DLD1 (cell line): Measurements from ENCODE around the gene PTRH1.

Experiments used
- in situ Hi-C: cut with HindIII; loops from 2 replicates; pipeline ENCODE4 v1.10.0; 2017; ENCODE audit warnings: low sequenced_read_pairs

Gene PTRH1

GRCh38 chr9:127698985-127699670 lies 16.3 kb downstream of the PTRH1 start:
- in situ Hi-C loops = no loop called here

GRCh38 chr9:127698386-127698785 lies 17.1 kb downstream of the PTRH1 start:
- in situ Hi-C loops = no loop called here

DNA sequence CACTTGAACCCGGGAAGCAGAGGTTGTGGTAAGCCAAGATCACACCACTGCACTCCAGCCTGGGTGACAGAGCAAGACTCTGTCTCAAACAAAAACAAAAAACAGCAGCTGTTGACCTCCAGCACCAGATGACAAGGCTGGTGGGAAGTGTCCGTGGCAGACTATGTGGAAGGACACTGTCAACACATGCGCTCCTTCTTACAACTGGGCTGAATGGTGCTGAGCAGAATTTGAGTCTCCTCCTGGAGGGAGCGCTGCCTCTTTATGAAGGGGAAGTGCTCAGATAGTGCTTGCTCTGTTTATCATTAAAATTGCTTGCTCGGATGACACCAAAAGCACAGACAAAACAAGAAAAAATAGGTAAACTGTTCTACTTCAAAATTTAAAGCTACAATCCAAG lies 17.9 kb downstream of the PTRH1 start:
- in situ Hi-C loops = no loop called here

DNA sequence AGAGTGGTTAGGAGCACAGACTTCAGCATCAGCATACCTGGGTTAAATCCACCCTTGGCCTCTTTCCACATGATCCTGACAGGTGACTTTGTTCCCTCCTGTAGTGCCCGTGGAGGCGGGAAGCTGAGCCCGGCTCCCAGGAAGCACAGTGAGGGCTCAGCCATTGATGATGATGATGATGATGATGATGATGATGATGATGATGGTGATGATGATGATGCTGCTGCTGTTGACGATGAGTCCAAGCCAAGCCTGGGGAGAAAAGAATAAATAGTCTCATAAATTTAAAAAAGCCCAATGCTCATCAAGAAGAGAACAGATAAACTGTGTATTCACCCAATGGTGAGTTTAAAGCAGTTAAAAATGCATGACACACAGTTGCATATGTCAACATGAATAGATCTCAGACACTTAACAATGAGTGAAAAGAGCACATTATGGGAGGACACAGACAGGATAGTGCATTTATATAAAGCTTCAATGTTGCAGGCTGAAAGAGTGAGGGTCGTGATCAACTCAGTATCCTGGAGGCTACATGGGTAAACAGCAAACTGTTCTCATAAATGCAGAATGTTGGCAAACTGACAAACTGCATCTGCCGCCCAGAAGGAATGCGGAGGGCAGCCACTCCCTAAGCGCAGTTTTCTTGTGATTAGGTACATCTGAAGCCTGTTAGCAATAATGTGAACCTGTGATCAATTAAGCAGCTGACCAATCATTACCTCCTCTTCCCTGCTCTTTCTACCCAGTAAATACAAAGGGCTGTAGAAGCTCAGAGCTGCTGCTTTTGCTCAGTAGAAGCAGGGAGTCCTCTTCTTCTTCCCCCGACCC lies 20.4 kb downstream of the PTRH1 start:
- in situ Hi-C loops = no loop called here

DNA sequence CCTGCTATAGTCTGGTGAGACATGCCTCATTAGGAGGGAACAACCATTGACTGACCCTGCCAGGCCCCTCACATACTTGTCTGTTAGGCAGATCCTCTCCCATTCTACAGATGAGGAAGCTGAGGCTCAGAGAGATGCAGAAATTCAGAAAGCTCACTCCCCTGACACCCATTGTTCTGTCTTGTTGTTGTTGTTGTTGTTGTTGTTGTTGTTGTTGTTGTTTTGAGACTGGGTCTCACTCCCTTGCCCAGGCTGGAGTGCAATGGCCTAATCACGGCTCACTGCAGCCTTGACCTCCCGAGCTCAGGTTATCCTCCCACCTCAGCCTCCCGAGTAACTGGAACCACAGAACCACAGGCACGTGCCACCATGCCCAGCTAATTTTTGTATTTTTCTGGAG lies 21.8 kb downstream of the PTRH1 start:
- in situ Hi-C loops = no loop called here

GRCh38 chr9:127693143-127693542 lies 22.3 kb downstream of the PTRH1 start:
- in situ Hi-C loops = no loop called here

DNA sequence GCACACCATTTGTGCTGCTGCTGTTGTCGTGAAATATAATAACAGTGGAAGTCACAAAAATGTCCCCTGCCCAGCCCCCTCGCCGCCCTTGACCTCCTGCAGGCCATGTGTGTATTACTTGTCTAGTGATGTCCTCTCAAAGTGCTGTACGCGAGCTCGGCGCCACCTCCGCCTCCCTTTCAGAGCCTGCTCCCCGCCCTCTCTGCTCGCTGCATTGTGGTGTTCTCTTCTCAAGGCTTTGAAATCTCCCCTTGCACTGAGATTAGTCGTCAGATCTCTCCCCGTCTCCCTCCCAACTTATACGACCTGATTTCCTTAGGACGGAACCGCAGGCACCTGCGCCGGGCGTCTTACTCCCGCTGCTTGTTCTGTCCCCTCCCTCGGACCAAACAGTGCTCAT lies 23.4 kb downstream of the PTRH1 start:
- in situ Hi-C loops = no loop called here

DNA sequence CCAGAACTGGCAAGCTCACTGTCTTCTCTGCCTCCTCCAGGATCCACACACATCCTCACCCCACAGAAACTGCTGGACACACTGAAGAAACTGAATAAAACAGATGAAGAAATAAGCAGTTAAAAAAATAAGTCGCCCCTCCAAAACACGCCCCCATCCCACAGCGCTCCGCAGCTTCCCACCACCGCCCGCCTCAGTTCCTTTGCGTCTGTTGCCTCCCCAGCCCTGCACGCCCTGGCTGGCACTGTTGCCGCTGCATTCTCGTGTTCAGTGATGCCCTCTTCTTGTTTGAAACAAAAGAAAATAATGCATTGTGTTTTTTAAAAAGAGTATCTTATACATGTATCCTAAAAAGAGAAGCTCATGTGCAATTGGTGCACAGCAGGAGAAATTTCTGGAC lies 24.7 kb downstream of the PTRH1 start:
- in situ Hi-C loops = no loop called here

GRCh38 chr9:127689329-127690000 lies 26.0 kb downstream of the PTRH1 start:
- in situ Hi-C loops = no loop called here

DNA sequence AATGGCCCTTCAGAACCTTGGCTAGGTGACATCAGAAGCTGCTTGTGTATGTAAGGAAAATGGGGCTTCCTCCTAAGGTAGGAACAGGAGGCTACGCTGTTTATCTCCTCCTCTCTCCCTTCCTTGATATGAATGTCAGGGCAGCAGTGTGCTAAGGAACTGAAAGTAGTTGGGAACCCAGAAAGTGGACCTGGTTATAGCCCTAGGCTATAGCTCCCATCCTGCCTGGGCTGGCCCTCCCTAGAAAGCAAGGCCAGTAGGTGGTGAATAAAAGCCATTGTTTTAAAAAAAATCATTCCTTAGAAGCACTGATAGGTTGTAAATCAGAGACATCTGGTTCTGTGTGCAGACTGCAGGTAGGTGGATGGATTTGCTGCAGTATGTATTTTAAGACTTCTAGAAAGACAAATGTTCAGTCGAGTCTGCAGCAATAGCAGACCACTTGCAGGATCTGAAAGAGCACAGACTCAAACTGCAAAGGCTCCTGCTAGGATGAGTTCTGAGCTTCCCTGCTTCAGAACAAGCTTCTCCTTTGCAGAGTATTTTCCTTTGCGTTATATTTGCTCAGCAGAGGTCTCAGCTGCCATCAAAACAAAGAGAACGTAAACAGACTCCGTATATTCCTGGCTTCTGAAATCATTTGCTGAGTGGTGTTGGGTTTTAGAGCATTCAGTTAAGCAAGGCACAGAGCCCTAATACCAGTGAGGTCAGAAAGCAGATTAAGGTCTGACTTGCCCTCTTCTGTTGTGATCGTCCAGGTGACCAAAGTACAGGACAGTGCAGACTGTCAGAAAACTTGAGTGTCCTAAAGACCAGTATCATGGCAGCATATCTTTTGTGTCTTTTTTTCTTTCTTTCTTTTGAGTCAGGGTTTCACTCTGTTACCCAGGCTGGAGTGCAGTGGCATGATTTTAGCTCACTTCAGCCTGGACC lies 28.7 kb downstream of the PTRH1 start:
- in situ Hi-C loops = no loop called here

- in situ Hi-C loops = no loop called here
Measured at GRCh38 chr9:127684576-127684975, 30.9 kb downstream of the PTRH1 start.

DNA sequence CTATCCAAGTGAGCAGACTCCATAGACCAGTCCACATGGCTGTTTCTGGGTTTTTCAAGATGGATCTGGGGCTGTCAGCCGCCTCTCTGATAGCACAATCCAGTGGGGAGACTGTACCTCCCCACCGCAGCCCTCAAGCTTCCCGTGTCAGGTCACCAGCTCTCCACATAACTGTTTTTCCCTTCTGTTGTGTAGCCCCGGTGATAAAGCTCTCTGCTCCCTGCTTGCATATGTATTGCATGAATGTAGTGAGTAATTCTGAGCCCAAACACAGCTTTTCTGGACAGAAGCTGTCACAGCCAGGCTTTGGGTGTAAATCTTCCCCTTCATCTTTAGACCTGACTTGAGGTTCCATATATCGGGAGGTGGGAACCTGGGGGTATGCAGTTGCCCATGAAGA lies 31.7 kb downstream of the PTRH1 start:
- in situ Hi-C loops = no loop called here

- in situ Hi-C loops = no loop called here
Measured at GRCh38 chr9:127682351-127683136, 32.9 kb downstream of the PTRH1 start.

DNA sequence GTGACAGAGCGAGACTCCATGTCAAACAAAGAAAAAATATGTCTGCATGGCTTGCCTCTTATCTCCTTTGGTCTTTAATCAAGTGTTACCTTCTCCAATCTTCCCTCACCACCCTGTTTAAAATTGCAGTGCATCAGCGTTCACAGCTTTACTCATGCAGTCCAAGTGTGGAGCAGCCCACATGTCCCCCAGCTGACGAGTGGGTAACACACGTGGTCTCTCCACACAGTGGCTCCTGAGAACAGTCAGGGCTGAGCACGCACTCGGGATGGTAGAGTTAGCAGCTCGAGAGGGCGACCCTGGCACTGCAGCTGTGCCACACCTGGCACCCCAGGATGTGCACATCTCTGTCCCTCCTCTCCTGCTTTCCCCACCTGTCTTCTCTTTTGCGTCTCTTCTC lies 34.6 kb downstream of the PTRH1 start:
- in situ Hi-C loops = no loop called here

- in situ Hi-C loops = no loop called here
Measured at GRCh38 chr9:127680226-127680625, 35.2 kb downstream of the PTRH1 start.

- in situ Hi-C loops = no loop called here
Measured at GRCh38 chr9:127679506-127679905, 36.0 kb downstream of the PTRH1 start.

GRCh38 chr9:127676638-127677037 lies 38.8 kb downstream of the PTRH1 start:
- in situ Hi-C loops = no loop called here

DNA sequence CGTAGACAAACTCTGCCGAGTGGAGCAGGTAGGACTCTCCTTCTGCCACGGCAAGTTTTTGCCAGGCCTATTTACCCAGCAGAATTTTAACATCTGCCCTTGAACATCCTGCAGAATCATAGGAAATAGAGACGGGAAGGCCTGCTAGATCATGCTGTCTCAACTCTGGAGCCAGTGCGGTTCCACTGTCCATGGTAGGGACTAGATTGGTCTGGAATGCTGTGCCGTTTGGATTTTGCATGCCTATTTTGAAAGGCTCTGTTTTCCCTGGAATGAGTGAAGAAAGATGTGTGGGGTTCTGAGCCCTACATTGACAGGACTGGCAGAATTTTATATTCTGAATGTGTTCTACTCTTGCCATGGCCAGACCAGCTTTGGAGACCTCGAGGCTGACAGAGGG lies 42.2 kb downstream of the PTRH1 start:
- in situ Hi-C loops = no loop called here

- in situ Hi-C loops = no loop called here
Measured at GRCh38 chr9:127667906-127668305, 47.6 kb downstream of the PTRH1 start.
